ENCODE results near the gene NLGN1.
"Not testable (repeated sequence)": the region's sequence is repeated elsewhere in the genome, so short reads cannot be mapped to it uniquely, and the experiment has no call there.

The NLGN1 gene

GRCh38 chr3:173430576-173430975 lies 33.0 kb downstream of the NLGN1 start:
- Histone ChIP-seq H3K9me3 (ENCODE audit: low read length) (no peaks in the 10 kb centered on the region), H3K4me3 (ENCODE audit: low read depth in 1 of 2, low read length in 2 of 2) (no peak overlapping the region), H3K4me1 (ENCODE audit: insufficient read depth, low read length) (no peaks in the 10 kb centered on the region), H3K27me3 (ENCODE audit: control insufficient read depth in 1 of 2, insufficient read depth in 2 of 2, low read length in 2 of 2) (no peaks in the 10 kb centered on the region), H3K27ac (ENCODE audit: low read depth, low read length) (no peak overlapping the region), H3K9ac (ENCODE audit: low read length) (no peak overlapping the region), H3K36me3 (ENCODE audit: insufficient read depth, low read length) (no peaks in the 10 kb centered on the region)

GRCh38 chr3:173439004-173439403 lies 41.5 kb downstream of the NLGN1 start:
- Histone ChIP-seq H3K9ac (ENCODE audit: low read length) (no peak overlapping the region), H3K27me3 (ENCODE audit: control insufficient read depth in 1 of 2, insufficient read depth in 2 of 2, low read length in 2 of 2) (no peaks in the 10 kb centered on the region), H3K36me3 (ENCODE audit: insufficient read depth, low read length) (no peaks in the 10 kb centered on the region), H3K9me3 (ENCODE audit: low read length) (no peaks in the 10 kb centered on the region), H3K4me1 (ENCODE audit: insufficient read depth, low read length) (no peaks in the 10 kb centered on the region), H3K4me3 (ENCODE audit: low read depth in 1 of 2, low read length in 2 of 2) (no peak overlapping the region), H3K27ac (ENCODE audit: low read depth, low read length) (no peak overlapping the region)

GRCh38 chr3:173440514-173440913 lies 43.0 kb downstream of the NLGN1 start:
- Histone ChIP-seq H3K9ac (ENCODE audit: low read length) (no peak overlapping the region), H3K27ac (ENCODE audit: low read depth, low read length) (no peak overlapping the region), H3K27me3 (ENCODE audit: control insufficient read depth in 1 of 2, insufficient read depth in 2 of 2, low read length in 2 of 2) (no peaks in the 10 kb centered on the region), H3K9me3 (ENCODE audit: low read length) (no peaks in the 10 kb centered on the region), H3K36me3 (ENCODE audit: insufficient read depth, low read length) (no peaks in the 10 kb centered on the region), H3K4me1 (ENCODE audit: insufficient read depth, low read length) (no peaks in the 10 kb centered on the region), H3K4me3 (ENCODE audit: low read depth in 1 of 2, low read length in 2 of 2) (no peak overlapping the region)

- not testable (repeated sequence) for H3K27me3 ChIP-seq (ENCODE audit: control insufficient read depth in 1 of 2, insufficient read depth in 2 of 2, low read length in 2 of 2); H3K9ac ChIP-seq (ENCODE audit: low read length); H3K27ac ChIP-seq (ENCODE audit: low read depth, low read length); H3K4me3 ChIP-seq (ENCODE audit: low read depth in 1 of 2, low read length in 2 of 2); H3K9me3 ChIP-seq (ENCODE audit: low read length); H3K4me1 ChIP-seq (ENCODE audit: insufficient read depth, low read length); H3K36me3 ChIP-seq (ENCODE audit: insufficient read depth, low read length)
These were observed 54.0 kb downstream of the NLGN1 start for GRCh38 chr3:173451561-173451960.

- Histone ChIP-seq H3K9me3 (ENCODE audit: low read length) (no peaks in the 10 kb centered on the region), H3K36me3 (ENCODE audit: insufficient read depth, low read length) (no peaks in the 10 kb centered on the region), H3K27me3 (ENCODE audit: control insufficient read depth in 1 of 2, insufficient read depth in 2 of 2, low read length in 2 of 2) (no peaks in the 10 kb centered on the region), H3K27ac (ENCODE audit: low read depth, low read length) (no peak overlapping the region), H3K9ac (ENCODE audit: low read length) (no peak overlapping the region), H3K4me1 (ENCODE audit: insufficient read depth, low read length) (no peaks in the 10 kb centered on the region), H3K4me3 (ENCODE audit: low read depth in 1 of 2, low read length in 2 of 2) (no peak overlapping the region)
These were observed 65.7 kb downstream of the NLGN1 start for GRCh38 chr3:173463250-173463649.

- Histone ChIP-seq H3K27me3 (ENCODE audit: control insufficient read depth in 1 of 2, insufficient read depth in 2 of 2, low read length in 2 of 2) (no peaks in the 10 kb centered on the region), H3K27ac (ENCODE audit: low read depth, low read length) (no peak overlapping the region), H3K36me3 (ENCODE audit: insufficient read depth, low read length) (no peaks in the 10 kb centered on the region), H3K9ac (ENCODE audit: low read length) (no peak overlapping the region), H3K9me3 (ENCODE audit: low read length) (no peaks in the 10 kb centered on the region), H3K4me1 (ENCODE audit: insufficient read depth, low read length) (no peaks in the 10 kb centered on the region), H3K4me3 (ENCODE audit: low read depth in 1 of 2, low read length in 2 of 2) (no peak overlapping the region)
These were observed 67.6 kb downstream of the NLGN1 start for GRCh38 chr3:173465112-173465511.

- no peaks in the 10 kb centered on the region for H3K4me1 ChIP-seq (ENCODE audit: insufficient read depth, low read length)
- H3K9ac ChIP-seq (ENCODE audit: low read length), result no peak overlapping the region
- no peaks in the 10 kb centered on the region for H3K36me3 ChIP-seq (ENCODE audit: insufficient read depth, low read length)
- no peak overlapping the region for H3K27ac ChIP-seq (ENCODE audit: low read depth, low read length)
- H3K27me3 ChIP-seq (ENCODE audit: control insufficient read depth in 1 of 2, insufficient read depth in 2 of 2, low read length in 2 of 2), result no peaks in the 10 kb centered on the region
- H3K4me3 ChIP-seq (ENCODE audit: low read depth in 1 of 2, low read length in 2 of 2), result no peak overlapping the region
- H3K9me3 ChIP-seq (ENCODE audit: low read length), result no peaks in the 10 kb centered on the region
These were observed 68.5 kb downstream of the NLGN1 start for GRCh38 chr3:173465898-173466678.

GRCh38 chr3:173467501-173467900 lies 70.0 kb downstream of the NLGN1 start:
- Histone ChIP-seq H3K27me3 (ENCODE audit: control insufficient read depth in 1 of 2, insufficient read depth in 2 of 2, low read length in 2 of 2) (no peaks in the 10 kb centered on the region), H3K4me1 (ENCODE audit: insufficient read depth, low read length) (no peaks in the 10 kb centered on the region), H3K9ac (ENCODE audit: low read length) (no peak overlapping the region), H3K4me3 (ENCODE audit: low read depth in 1 of 2, low read length in 2 of 2) (no peak overlapping the region), H3K27ac (ENCODE audit: low read depth, low read length) (no peak overlapping the region), H3K36me3 (ENCODE audit: insufficient read depth, low read length) (no peaks in the 10 kb centered on the region), H3K9me3 (ENCODE audit: low read length) (no peaks in the 10 kb centered on the region)

- Histone ChIP-seq H3K4me3 (ENCODE audit: low read depth in 1 of 2, low read length in 2 of 2) (no peak overlapping the region), H3K27ac (ENCODE audit: low read depth, low read length) (no peak overlapping the region), H3K9ac (ENCODE audit: low read length) (no peak overlapping the region), H3K27me3 (ENCODE audit: control insufficient read depth in 1 of 2, insufficient read depth in 2 of 2, low read length in 2 of 2) (no peaks in the 10 kb centered on the region), H3K36me3 (ENCODE audit: insufficient read depth, low read length) (no peaks in the 10 kb centered on the region), H3K4me1 (ENCODE audit: insufficient read depth, low read length) (no peaks in the 10 kb centered on the region), H3K9me3 (ENCODE audit: low read length) (no peaks in the 10 kb centered on the region)
These were observed 75.7 kb downstream of the NLGN1 start for GRCh38 chr3:173473237-173473636.

GRCh38 chr3:173479301-173479700 lies 81.8 kb downstream of the NLGN1 start:
- H3K9ac ChIP-seq (ENCODE audit: low read length), result no peak overlapping the region
- no peaks in the 10 kb centered on the region for H3K36me3 ChIP-seq (ENCODE audit: insufficient read depth, low read length)
- H3K27me3 ChIP-seq (ENCODE audit: control insufficient read depth in 1 of 2, insufficient read depth in 2 of 2, low read length in 2 of 2), result no peaks in the 10 kb centered on the region
- H3K9me3 ChIP-seq (ENCODE audit: low read length), result no peaks in the 10 kb centered on the region
- no peak overlapping the region for H3K4me3 ChIP-seq (ENCODE audit: low read depth in 1 of 2, low read length in 2 of 2)
- H3K4me1 ChIP-seq (ENCODE audit: insufficient read depth, low read length), result no peaks in the 10 kb centered on the region
- no peak overlapping the region for H3K27ac ChIP-seq (ENCODE audit: low read depth, low read length)

GRCh38 chr3:173501931-173502489 lies 104.5 kb downstream of the NLGN1 start:
- Histone ChIP-seq H3K36me3 (ENCODE audit: insufficient read depth, low read length) (no peaks in the 10 kb centered on the region), H3K27ac (ENCODE audit: low read depth, low read length) (no peak overlapping the region), H3K9ac (ENCODE audit: low read length) (no peak overlapping the region), H3K27me3 (ENCODE audit: control insufficient read depth in 1 of 2, insufficient read depth in 2 of 2, low read length in 2 of 2) (no peaks in the 10 kb centered on the region), H3K9me3 (ENCODE audit: low read length) (no peaks in the 10 kb centered on the region), H3K4me1 (ENCODE audit: insufficient read depth, low read length) (no peaks in the 10 kb centered on the region), H3K4me3 (ENCODE audit: low read depth in 1 of 2, low read length in 2 of 2) (no peak overlapping the region)

- Histone ChIP-seq H3K36me3 (ENCODE audit: insufficient read depth, low read length) (no peaks in the 10 kb centered on the region), H3K9me3 (ENCODE audit: low read length) (no peaks in the 10 kb centered on the region), H3K4me3 (ENCODE audit: low read depth in 1 of 2, low read length in 2 of 2) (no peak overlapping the region), H3K4me1 (ENCODE audit: insufficient read depth, low read length) (no peaks in the 10 kb centered on the region), H3K27me3 (ENCODE audit: control insufficient read depth in 1 of 2, insufficient read depth in 2 of 2, low read length in 2 of 2) (no peaks in the 10 kb centered on the region), H3K9ac (ENCODE audit: low read length) (no peak overlapping the region), H3K27ac (ENCODE audit: low read depth, low read length) (no peak overlapping the region)
These were observed 105.5 kb downstream of the NLGN1 start for GRCh38 chr3:173502983-173503568.

Measured in muscle layer of colon (tissue), 2 donors.